Tongue (tissue), 2 donors: ENCODE results near the gene SFXN1. TPM values are rescaled to one million over a fixed set of nuclear protein-coding genes. Genes with fewer than 3 reads are reported as not detected.
"Not testable (repeated sequence)": the region's sequence is repeated elsewhere in the genome, so short reads cannot be mapped to it uniquely, and the experiment has no call there.

ENCODE experiments used
- DNase-seq: peaks from one replicate; pipeline ENCODE4 v3.0.0-alpha.2; 2015
- total RNA-seq: library from RNA; depleted of rRNA; stranded (reverse); fragments of >200 nt; gene quantifications from one replicate; pipeline ENCODE4 v1.2.3, GENCODE V29; 2014

SFXN1 gene, protein sequence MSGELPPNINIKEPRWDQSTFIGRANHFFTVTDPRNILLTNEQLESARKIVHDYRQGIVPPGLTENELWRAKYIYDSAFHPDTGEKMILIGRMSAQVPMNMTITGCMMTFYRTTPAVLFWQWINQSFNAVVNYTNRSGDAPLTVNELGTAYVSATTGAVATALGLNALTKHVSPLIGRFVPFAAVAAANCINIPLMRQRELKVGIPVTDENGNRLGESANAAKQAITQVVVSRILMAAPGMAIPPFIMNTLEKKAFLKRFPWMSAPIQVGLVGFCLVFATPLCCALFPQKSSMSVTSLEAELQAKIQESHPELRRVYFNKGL
- 38.5 TPM for total RNA-seq

DNA sequence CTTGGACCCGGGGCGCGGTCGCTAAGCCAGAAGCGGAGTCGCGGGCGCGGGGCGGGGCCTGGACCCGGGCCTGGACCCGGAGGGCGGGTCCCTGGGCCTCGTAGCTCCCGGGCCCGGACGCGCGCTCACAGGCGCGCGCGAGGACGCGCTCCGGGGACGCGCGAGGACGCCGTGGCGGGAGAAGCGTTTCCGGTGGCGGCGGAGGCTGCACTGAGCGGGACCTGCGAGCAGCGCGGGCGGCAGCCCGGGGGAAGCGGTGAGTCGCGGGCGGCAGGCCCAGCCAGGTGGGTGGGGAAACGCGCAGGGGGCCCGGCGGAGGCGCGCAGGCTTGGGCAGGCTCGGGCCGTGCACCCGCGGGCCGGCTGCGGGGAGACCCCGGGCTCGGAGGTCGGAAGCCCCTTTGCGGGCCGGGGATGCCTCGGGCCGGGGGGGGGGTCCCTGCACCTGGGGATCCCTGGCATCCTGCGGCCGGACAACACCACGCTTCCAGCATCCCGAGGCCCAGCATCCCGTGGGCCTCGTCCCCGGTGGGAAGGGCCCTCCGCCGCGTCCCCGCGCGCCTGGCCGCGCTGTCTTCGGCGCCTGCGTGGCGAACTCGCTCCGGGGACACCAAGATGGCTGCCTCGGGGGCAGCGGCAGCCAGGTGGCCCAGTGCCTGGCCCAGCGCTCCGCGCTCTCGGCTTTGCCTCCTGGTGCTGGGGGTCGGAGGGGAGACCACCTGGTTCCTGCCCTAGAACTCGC lies at the start of gene SFXN1:
TSS of gene SFXN1 (plus strand) at position 177 of the 741 bp plus-strand sequence. CDS start 13,544 bp downstream, outside the sequence.
- DNase-seq, result peak; percentile 87

DNA sequence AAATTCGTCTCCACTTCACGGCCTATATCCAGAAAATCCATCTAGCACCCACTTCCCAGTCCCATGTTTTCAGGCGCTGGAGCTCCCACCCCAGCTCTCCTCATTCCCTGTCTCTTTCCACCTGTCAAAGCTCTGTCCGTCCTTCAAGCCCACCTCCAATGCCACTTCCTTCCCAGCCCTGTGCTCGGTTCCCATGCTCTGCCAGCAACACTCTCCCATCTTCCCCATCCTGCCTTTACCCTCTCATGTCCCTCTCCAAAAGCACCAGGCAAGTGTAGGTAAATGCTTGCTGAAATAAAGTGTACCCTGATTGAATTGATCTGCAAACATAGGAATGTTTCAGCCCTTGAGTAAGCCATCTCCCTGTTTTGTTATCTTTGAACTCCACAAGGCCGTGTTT lies 43.6 kb upstream of the SFXN1 start:
- DNase-seq, result no peak

DNA sequence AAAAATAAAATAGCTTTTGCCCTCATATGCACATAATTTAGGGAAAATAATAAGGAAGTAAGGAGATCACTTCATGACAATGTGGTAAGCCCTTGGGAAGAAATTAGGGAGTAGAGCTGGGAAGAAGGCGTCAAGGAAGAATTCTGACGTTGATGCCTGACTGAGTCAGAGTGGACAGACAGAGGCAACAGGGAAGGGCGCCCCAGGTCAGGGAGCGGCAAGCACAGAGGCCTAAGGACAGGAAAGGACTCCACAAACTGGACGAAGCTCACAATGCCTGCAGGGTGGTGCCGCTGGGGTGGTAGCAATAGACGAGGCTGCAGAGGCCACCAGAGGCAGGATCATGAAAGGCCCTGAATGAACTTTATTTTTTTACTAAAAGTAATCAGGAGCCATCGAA lies 42.0 kb upstream of the SFXN1 start:
- DNase-seq, result no peak

DNA sequence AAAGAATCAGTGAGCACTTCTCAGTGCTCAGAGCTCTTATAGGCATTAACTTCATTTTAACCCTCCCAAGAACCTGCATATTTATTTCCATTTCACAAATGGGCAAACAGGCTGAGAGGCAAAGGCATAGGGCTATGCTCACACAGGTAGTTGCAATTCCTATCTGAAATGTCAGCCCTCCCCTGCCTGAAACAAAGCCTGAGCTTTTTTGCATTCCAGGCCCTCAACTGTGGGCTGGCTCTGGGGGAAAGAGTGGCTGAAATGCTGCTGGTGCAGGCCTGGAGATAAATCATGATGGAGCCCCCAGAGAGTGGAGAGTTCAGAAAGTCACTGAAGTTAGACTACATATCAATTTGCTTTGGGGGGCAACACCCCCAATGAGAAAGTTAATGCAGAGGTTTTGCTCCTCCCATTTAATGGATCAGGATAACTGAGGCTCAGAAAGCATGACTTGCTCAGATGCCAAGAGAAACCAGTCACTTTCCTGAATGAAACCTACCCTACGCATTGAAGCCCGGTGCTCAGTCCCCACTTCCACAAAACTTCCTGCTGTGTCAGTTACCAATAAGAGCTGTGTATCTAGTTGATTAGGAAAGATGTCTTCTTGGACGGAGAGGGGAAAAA lies 40.0 kb upstream of the SFXN1 start:
- DNase-seq, result no peak

GRCh38 chr5:175443514-175444059 lies 34.8 kb upstream of the SFXN1 start:
- DNase-seq, result no peak

DNA sequence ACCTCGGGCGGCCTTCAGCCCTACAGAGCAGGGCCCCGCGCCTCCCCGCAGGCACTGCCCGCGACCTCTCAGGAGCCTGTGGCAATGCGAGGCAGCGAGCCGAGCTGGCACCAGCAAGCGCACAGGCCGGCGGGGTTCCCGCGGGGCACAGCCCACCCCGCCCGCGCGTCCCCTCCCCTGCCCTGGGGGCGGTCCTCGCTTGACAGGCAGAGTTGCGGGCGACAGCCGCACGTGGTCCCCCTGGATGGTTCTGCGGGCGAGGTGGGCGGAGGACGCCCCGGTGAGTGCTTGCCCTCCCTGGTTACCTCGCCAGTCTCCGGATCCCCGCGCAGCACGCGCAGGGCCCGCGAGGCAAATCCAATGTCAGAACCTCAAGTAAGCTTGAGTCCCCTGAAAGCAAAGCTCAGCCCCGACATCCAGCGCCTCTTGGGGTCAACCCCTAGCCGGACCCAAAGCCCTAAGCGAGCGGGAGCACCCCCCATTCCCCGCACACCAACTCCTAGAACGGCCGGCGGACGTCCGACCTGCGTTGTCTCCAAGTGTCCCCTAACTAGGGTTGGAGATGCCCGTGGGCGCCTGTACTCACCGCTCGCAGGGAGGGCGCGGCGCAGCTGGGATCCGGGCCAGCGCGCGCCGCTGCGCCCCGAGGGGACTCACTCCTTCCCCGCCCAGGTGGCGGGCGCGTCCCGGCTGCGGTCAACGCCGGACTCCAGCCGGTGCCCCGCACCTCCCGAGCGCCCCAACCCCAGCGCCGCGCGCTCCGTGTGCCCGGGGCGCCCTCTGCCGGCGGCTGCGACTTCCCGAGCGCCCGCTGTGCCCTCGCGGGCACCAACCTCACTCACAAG lies 34.1 kb upstream of the SFXN1 start, which contains the start of gene DRD1:
TSS of gene DRD1 (minus strand) at position 123 of the 845 bp plus-strand sequence. CDS start 1,083 bp downstream, outside the sequence.
- DNase-seq, result peak; percentile 54

DNA sequence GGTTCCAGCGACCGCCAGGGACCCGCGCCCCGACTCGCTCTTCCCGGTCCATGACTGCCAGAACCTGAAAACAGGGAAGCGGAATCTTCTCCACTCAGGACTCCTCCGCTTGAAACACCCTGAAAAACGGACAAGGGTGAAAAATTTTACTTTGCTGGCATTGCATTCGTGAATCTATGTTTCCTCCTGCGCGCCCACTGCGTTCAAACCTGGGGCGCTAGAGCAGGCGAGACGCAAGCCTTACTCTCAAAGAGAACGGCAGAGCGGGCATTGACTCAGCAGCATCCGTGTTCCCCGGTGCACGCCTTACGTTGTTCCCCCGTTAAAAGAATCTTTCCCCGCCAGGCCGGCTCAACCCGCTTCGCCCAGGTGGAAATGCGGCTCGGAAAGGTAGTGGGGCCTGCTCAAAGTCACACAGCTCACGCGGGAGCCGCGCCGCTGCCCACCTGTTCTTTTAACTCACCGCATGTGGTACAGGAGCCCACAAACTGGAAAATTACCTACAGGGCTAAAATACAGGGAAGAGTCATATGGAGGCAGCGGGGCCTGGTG lies 33.4 kb upstream of the SFXN1 start:
- DNase-seq, result no peak

- DNase-seq, result not testable (repeated sequence)
Measured at GRCh38 chr5:175446378-175446777, 32.0 kb upstream of the SFXN1 start.

- DNase-seq, result no peak
Measured at GRCh38 chr5:175447571-175447970, 30.8 kb upstream of the SFXN1 start.

GRCh38 chr5:175448276-175448675 lies 30.1 kb upstream of the SFXN1 start:
- DNase-seq, result no peak

GRCh38 chr5:175452166-175452565 lies 26.2 kb upstream of the SFXN1 start:
- no peak for DNase-seq

DNA sequence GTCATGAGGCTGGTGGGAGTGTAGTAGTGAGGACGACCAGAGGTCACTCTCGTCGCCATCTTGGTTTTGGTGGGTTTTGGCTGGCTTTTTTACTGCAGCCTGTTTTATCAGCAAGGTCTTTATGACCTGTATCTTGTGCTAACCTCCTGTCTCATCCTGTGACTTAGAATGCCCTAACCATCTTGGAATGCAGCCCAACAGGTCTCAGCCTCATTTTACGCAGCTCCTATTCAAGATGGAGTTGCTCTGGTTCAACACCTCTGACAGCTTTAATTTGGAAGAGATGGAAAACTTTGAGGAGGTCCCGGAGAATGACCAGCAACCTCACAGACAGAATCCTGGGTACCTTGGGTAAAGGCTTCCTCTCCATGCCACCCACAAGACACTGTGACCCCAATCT lies 24.0 kb upstream of the SFXN1 start:
- DNase-seq, result not testable (repeated sequence)

DNA sequence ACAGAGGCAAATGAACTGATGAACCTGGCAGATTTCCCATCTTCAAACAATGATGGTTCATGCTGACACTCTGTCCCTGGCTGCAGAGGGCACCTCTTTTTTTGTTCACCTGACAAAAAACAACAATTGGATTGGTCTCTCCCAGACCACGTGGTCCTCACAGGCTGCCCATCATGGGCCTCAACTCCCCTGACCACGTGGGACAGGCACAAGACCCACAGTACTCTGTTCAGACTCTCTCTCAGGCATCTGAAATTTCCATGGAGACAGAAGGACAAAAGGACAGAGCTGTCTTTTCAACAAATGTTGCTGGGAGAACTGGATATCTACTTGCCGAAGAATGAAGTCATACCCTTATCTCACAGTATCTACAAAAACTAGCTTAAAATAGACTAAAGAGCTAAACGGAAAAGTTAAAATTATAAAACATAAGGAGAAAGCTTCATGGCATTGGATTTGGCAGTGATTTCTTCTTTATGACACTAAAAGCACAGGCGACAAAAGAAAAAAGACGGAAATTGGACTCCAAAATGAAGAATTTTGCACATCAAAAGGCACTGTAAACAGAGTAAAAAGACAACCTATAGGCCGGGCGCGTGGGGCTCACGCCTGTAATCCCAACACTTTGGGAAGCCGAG lies 22.1 kb upstream of the SFXN1 start:
- DNase-seq, result no peak

- DNase-seq, result no peak
Measured at GRCh38 chr5:175457466-175457865, 20.9 kb upstream of the SFXN1 start.

DNA sequence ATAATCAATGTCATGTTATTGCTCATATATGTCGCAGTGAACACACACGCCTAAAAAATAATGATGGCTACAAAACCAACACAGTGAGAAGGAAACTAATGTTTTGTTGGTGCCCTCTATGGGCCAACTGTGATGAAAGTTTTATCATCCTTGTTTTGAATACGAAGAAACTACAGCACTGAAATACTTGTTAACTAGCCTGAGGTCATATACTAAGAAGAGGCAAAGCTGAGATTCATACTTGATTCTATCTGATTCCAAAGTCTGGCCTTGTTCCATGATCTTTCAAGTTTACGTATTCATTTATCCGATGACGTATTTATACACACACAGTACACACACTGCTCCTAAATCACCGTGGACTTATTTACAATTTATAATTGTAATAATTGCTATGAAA lies 18.2 kb upstream of the SFXN1 start:
- DNase-seq, result peak; percentile 38

DNA sequence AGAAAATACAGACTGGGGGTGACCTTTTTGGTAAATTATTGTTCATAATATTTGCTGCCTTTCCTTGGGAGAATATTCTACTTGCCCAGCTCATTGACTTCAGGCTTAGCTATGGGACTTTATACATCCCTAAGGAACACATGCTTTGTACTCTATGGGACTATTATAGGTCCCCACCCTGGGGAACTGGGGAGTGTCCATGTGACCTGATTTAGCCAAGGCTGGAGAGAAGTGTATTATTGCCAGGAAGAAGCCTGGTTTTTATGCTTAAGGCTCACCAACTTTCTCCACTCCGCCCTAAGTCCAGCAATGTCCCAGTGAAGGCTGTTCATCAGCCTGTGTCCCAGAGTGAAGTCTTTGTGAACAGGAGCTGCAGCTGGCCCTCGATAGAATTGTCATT lies 17.8 kb upstream of the SFXN1 start:
- DNase-seq, result no peak

GRCh38 chr5:175461370-175461769 lies 17.0 kb upstream of the SFXN1 start:
- DNase-seq, result no peak

DNA sequence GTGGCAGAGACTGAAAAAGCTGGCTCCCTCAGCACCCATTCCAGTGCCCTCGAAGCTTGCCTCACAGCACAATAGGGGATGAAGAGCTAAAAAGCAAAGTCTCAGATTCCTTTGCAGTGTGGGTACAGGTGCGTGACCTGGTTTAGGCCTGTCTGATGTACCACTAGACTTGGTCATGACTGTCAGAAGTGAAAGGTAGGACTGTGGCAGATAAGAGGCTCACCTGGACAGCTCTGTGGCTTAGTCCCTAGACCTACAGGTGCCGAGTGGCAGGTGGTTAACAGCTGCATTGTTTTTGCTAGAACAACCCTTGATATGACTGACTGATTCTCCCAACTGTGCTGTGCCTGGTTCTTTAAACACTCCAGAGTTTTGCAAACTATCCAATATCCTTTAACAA lies 14.7 kb upstream of the SFXN1 start:
- no peak for DNase-seq

DNA sequence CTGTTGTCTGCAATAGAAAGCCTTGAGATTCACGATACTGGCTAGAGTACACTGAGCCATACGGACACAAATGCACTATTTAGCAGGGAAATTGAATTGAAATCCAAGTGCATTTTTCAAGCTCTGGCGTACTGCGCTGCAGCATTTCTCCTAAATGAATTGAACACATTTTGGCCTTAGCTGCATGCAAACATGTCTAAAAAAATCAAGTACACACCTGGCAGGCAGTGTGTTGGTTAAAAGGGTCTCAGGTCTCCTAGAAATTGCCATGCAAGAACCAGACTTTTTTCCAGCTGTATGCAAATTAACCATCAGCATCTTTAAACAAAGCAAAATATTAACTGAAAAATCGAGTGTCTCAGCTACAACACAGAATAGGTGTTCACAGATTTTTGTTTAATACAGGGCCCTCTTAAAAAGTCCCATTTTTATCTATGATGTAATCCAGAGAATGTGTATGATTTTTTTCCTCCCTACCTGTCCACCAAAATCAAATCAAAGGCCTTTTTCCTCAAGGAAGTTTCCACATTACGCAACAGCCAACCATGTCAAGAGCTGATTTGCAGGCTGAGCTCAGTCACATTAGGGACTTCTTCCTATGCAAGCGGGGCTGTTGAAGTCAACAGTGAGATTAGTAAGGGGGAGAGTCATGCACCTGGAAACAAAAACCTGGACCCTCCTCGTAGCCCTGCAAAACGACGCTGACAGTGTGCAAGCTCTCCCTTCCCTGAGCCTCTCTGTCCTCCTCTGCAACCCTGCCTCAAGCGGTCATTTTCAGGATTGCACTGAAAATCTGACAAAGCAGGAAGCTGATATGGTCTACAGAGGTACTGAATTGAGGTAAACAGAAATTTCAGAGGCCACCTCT lies 14.1 kb upstream of the SFXN1 start:
- DNase-seq, result peak; percentile 73

DNA sequence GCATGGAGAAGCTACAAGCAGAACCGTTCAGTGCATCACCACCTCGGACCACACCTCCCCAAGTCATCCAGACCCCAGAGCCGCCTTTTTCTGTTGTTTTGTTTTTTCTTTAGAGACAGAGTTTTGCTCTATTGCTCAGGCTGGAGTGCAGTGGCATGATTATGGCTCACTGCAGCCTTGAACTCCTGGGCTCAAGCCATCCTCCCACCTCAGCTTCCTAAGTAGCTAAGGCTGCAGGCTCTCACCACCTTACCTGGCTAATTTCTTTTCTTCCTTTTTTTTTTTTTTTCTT lies 13.5 kb upstream of the SFXN1 start:
- no peak for DNase-seq
